HG03159 (cell line): ENCODE measurements around the gene REV1.

Experiments
- ATAC-seq: cut with Tn5 transposase; IDR thresholded peaks from one replicate; pipeline ENCODE4 v1.9.1; 2021; ENCODE audit warnings: mild to moderate bottlenecking, moderate library complexity; ENCODE audit not compliant: unreplicated experiment

The REV1 gene

DNA sequence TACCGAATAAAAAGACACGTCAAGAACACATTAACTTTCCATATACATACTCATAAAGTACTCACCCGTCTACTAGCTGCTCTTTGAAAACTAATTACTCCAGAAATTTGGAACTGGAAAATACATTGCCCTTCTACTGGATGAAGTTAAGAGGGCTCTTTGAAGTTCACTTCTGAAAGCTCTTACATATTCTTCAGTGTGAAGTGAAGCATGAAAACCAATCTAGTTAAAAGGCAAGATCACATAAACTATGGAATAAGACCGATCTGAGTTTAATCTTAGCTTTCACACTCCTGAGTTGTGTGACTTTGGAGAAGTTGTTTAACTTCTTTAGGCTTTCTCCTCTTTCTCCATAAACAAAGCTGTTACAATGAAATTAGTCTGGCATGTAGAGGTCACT is 38.5 kb downstream of the REV1 start:
- no peak for ATAC-seq

DNA sequence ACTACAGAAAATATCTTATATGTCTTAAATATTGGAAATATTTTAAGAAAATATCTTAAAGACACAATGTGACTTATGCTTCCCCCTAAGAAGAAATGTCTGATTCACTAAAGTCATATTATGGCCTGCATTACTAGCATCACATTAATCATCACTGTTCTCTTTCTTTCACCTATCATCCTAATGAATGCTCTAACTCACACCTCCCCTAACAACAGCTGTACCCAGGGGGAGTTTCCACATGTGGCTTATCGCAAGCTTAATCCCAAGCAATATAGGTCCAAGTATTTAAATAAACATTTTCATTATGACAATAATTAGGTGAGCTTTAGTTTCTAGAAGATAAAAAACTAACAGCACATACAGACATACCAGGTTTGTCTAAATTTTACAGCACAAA is 39.6 kb downstream of the REV1 start:
- no peak for ATAC-seq

DNA sequence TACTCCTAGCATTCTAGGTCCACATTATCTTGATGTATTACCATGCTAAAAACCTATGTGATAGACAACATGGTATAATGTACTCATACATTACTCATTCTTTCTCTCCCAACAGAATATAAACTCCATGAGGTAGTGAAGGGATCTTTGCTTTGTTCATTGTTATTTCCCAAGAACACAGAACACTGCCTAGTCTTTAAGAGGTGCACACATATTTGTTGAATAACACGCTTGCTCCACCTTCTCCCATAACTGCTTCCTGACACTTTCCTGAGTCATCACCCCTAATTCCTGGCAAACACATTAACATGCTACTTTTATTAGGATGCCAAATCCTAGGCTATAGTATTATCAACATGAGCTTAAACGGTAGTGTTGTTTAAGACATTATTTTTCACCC is 41.3 kb downstream of the REV1 start:
- no peak for ATAC-seq

DNA sequence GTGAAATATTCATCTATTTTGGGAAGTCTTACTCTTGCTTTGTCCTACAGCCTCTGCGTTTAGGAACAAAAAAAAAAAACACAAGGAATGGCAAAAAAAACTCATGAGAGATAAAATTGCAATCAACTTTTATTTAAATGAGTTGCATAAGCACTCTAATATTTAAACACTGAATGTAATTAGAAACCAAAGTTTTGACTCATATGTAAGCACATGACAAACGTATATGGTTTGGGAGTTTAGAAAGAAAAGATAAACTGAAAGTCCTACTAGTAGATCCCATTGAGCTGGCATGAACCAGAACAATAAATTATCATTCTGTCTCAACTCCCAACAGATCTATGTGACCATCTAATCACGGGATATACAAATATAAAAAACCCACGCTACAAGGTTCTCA is 44.8 kb downstream of the REV1 start:
- ATAC-seq: no peak

DNA sequence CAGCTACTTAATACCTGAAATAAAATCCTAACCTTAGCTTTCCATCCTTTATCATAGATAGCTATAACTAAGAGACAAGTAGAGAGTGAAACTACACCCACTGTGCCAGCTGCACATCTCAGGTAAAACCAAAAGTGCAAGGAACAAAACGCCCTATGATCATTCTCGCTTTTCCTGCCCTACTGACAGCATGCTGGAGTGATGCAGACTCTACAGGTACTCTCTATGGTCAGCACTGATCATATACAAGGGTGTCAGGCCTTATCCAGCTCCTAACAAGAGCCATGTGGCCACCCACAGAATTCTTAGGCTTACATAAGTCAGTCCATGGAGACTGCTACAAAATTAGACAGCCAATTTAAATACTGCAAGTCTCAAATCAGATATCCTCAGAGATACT is 45.6 kb downstream of the REV1 start:
- ATAC-seq: no peak

DNA sequence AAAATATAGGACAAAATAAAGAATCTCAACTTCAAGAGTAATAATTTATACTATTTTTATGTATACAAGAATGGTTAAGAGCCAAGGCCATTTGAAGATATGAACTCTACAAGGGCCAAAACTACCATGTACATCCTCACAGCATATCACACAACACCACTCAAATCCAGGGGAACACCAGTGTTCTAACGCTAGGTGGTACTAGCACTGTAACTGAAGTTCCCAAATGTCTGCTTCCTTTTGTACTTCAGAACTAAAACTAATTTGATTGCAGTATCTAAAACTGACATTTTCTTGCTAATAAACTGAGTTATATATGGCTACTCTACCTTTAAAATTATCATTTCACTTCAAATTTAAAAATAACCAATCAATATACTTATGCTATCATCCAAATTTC is 47.0 kb downstream of the REV1 start:
- no peak for ATAC-seq

DNA sequence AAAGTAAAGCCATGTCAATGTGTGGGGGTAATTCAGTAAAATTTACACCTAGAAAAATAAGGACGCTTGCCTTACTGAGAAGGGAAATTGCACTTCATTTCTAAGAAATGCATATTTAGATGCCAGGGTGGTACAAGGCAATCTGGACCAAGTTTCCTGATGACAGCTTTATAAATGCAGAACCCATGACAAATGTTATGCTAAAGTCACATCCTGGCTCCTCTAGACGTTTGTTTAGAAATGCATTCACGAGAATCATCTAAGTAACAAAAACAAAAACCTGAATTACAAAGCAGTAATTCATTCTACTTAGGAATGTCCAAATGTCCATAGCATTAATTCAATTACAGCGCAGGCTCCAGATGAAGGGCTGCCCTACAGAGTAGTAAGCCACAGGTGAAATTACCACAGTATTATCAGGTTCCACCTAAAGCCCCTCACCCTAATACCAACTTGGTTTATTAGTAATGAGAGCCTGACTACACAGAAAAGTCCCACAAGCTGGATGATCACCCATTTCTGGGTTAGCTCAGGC is 49.8 kb downstream of the REV1 start:
- no peak for ATAC-seq

DNA sequence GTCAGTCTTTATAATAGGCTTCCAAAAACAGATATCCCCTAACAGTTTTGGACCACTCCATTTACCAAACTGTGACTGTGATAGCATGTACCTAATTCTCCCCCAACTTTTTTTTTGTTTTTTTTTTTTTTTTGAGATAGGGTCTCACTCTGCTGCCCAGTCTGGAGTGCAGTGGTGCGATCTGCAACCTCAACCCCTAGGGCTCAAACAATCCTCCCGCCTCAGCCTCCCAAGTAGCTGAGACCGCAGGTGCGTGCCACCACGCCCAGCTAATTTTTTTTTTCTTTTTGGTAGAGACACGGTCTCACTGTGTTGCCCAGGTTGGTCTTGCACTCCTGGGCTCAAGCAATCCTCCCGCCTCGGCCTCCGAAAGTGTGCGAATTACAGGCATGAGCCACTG is 52.9 kb downstream of the REV1 start:
- ATAC-seq: no peak

DNA sequence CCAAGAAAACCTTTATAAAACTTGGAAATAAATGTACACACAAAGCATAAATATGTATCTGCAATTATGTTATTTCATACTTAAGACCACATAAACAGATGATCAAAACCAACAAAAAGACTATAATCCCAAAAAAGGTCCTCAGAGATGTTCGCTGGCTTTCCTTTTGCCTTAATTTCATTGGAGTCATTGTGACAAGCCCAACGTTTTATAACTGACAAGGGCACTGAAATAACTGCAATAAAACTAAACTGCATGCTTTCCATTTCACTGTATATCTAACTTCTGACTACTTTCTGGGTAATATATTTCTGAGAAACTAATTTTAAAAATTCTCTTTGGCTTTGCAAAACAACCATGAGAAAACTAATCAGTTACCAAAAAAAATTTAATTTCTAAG is 56.5 kb downstream of the REV1 start:
- no peak for ATAC-seq

DNA sequence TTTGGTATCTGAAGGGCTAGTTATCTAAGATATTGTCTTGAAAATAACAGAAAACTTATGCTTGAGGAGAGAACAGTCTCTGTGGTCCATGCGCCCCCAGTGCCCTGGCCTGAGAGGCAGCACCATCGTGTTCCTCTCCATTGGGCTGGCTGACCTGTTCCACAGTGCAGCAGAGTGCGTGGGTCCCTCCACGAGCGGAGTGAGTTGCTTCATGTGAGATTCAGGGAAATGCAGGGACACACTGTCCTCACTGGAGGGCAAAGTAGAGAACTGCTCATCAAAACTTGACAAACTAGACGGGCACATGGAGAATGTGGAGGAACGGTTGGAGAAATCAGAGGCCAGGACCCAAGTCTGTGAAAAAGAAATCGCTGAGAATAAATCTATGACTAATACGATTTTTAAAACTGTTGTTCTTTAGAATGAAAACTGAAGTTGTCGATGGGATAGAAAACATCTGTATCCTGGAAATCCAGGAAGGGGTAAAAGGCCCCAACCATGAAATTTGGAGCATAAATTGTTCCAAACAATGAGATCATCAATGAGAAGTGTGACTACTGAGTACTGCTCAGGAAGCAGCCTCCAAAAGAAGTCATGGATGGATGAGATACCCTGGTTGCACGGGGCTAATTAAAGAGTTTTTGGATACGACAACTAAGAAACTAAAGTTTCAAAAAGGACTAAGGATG is 58.1 kb downstream of the REV1 start:
- no peak for ATAC-seq

DNA sequence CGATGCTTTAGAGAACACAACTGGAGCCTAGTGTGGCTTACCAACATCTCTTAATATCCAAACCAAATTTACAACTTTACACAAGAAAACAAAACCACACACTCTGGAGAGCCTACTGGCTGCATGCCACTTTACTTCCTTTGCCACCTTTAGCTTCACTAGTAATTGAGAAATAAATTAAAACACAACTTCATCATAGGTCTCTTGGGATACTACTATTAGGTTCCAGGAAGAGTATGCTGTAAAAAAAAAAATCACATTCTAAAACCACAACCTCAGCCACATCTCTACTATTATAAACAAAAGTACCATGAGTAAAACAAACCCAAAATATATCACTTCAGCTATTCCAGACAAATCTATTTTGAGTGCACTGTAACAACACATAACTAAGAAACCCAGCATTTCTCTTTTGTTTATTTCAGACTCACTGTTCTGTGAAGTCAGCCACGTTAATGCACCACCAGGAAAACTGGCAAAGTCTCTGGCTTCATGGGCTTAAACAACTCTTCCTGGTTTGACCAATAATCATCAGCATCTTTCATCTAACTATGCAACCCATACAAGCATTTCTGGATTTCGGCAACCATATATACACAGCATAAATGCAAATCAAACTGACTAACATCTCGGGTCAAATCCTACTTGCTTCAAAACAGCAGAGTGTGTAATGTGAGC is 59.1 kb downstream of the REV1 start:
- ATAC-seq: no peak

DNA sequence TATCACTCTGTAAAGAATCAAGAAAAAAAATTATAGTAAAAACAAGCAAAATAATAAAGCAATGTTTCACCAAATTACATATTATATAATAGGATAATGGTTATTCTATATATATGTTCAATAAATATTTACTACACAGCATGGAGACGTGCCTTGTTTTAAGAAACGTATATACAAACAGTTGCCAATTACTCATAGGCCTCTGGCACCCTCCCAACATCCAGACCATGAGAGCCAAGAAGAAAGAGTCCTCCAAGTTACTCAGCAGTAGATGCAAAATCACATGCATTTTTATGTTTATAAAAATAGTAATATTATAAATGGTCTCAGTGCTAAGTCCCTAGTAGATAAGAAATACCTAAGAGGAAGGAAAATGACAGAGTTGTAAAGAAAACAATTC is 64.8 kb downstream of the REV1 start:
- no peak for ATAC-seq

DNA sequence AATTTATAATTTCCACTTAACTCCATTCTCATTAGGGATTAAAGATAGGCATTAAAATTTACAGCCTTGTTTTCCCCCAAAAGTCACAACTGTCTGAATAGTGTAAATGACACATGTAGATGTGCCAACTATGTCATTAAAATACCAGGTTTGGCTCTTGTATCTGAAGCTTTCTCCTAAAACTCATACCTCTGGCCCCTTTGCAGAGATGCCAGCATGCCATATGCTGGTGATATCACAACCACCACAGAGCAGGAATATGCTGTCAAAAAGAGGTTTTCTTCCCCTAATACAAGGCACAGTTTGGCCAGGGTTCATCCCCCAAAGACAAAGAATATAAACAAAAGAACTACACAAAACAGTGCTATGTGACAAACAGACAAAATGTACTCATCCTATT is 65.4 kb downstream of the REV1 start:
- no peak for ATAC-seq

DNA sequence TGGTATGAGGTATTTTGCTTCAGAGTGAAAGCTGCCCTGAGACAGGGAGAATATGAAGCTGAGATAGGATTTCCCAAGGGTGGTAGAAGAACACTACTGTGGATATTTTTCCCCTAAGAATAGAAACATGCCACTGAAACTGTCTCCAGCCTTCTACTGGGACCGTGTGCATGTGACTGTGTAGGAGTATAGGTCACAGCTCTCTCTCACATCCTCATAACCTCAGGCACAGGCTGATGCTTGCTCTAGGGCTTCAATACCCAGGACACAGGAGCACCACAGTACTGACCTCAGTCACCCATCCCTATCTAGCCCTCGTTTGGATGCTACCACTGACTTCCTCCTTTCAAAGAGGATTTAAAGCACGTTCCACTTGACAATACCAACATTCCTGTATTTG is 67.2 kb downstream of the REV1 start:
- ATAC-seq: no peak

DNA sequence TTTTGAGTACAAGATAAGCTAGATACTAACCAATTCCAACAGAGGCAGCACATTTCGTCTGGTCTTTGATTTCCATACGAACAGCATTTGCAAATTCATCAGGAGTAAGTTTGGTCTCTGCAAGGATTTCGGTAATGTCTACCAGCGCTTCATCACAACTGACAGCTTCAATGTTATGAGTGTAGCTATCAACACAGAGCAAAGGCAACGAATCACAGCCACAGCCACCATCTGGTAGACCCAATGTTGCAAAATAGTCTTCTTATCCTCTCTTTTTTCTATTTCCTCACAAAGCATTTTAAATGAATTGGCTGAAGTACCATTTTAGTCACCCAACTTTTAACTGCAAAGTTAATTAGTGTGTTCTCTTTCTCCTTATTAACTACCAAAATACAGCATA is 68.3 kb downstream of the REV1 start:
- no peak for ATAC-seq

DNA sequence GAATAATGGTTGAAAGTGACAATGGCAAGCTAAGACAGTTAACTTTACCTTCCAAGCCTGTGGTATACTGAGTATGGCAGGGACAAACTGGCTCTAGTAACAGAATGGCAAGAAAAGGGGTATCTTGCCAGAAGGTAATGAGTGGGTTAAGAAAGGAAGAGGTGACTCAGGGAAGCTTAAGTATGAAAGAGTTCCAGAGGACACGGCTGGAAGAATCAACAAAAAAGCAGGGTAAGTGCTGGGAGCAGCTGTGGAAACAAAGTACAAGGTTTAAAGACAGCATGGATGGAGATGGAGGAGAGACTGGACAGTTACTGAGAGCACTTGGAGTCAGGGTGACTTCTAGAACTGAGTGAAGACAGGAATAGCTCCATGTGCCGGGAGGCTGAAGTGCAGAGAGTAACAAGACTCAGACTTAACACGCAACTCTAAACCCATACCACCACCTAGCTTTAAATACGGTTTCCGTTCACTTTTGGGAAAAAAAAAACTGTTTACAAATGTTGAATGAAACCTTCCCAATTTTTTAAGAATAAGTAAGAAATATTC is 69.0 kb downstream of the REV1 start:
- ATAC-seq: no peak

DNA sequence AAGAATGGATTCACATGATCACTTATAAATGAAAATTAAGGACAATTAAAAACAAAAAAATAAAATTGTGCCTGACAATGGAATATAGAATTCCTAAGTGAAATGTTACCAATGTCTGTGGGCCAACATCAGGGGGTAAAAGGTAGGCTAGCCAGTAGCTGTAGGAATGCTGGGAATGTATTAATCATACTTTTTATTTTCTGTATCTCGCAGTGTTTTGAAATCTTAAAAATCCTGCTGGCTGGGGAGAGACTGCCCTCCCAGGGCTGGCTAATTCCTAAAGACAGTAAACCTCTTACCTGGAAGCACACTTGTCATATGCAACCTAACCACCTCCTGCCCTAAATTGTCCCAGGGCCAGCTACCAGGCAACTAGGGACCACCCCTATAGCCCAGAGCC is 69.8 kb downstream of the REV1 start:
- no peak for ATAC-seq

DNA sequence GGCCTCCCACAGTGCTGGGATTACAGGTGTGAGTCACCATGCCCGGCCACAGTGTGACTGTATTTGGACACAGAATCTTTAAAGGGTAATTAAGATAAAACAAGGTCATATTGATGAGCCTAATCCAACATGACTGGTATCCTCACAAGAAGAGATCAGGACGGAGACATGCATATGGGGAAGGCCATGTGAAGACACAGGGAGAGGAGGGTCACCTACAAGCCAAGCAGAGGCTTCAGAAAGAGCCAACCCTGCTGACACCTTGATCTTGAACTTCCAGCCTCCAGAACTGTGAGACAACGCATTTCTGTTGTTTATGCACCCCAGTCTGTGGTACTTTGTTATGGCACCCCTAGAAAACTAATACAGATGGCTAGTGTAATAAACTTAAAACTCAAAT is 72.4 kb downstream of the REV1 start:
- no peak for ATAC-seq

DNA sequence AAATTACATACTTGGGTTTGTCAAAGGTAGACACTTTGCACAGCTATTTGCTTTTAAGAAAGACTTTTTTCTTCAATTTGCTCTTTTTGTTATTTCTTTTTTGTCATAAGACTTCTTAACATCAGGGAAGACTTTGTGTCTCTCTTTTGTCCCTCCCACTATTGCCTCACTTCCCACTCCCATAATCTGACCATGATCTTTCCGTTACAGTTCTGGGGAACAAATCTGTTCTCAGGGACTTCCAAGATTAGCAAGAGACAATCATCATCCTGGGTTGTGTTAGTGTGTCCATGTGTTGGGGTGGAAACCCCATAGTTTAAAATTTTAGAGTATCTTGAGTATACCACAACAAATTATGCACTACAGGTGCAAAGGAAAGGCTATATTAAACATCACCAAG is 75.3 kb downstream of the REV1 start:
- no peak for ATAC-seq

DNA sequence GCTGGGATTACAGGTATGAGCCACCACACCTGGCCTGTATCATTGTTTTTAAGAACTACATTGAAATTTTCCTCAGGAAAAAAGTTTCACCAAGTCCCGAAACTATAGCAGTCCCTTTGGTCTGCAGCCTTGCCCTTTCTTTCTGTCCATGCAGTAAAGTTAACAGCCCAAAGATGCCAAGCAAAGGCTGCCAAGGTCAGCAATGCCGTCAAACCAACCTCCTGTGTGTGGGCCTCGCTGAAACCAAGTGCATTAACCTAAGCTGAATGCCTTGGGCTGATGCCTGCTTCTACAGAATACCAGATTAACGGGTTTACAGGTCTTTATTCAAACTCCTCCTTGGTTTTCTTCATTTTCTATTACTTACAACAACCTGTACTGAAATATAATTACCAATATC is 79.5 kb downstream of the REV1 start:
- ATAC-seq: no peak

DNA sequence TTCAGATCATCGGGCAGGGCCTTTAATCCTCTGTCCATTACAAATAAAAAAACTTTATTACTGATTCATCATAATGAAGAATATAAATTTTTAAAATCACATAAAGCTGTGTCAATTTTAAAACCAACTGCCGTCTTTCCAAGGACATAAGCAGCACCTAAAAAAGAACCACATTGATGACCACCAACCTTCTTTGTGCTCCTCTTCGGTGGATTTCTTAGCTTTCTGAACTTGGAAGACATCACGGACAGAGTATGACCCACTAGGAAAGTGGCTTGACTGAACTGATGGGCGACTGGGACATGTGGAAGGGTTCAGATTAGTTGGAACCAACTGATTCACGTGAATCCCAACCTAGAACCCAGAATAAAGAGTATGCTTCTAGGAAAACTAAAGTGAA is 83.7 kb downstream of the REV1 start:
- ATAC-seq: no peak
